GM18867 (cell line): ENCODE data around the gene CDH4.

Experiments used
- ATAC-seq: cut with Tn5 transposase; IDR thresholded peaks from one replicate; pipeline ENCODE4 v1.9.1; 2021; ENCODE audit warnings: mild to moderate bottlenecking, moderate library complexity; ENCODE audit not compliant: unreplicated experiment

The CDH4 gene

GRCh38 chr20:61878478-61879302, 626.6 kb downstream of the CDH4 start:
- ATAC-seq, result no peak

GRCh38 chr20:61879303-61879620, 627.2 kb downstream of the CDH4 start:
- no peak for ATAC-seq

GRCh38 chr20:61879694-61880093, 627.6 kb downstream of the CDH4 start:
- ATAC-seq, result no peak

GRCh38 chr20:61880706-61881105, 628.6 kb downstream of the CDH4 start:
- ATAC-seq, result no peak

GRCh38 chr20:61881416-61881815, 629.4 kb downstream of the CDH4 start:
- no peak for ATAC-seq

GRCh38 chr20:61881861-61882260, 629.8 kb downstream of the CDH4 start:
- ATAC-seq, result no peak

GRCh38 chr20:61882716-61883615, 630.9 kb downstream of the CDH4 start:
- no peak for ATAC-seq

GRCh38 chr20:61883857-61884393, 631.9 kb downstream of the CDH4 start:
- ATAC-seq, result no peak

GRCh38 chr20:61884571-61885389, 632.7 kb downstream of the CDH4 start:
- ATAC-seq, result no peak

- ATAC-seq, result no peak
Observed at GRCh38 chr20:61885759-61886715, 634.0 kb downstream of the CDH4 start.

- no peak for ATAC-seq
Observed at GRCh38 chr20:61886721-61887595, 634.9 kb downstream of the CDH4 start.

GRCh38 chr20:61887596-61888093, 635.6 kb downstream of the CDH4 start:
- ATAC-seq, result no peak

- no peak for ATAC-seq
Observed at GRCh38 chr20:61888101-61888865, 636.2 kb downstream of the CDH4 start.

GRCh38 chr20:61889659-61890058, 637.6 kb downstream of the CDH4 start:
- ATAC-seq, result no peak

- no peak for ATAC-seq
Observed at GRCh38 chr20:61890210-61890609, 638.1 kb downstream of the CDH4 start.

- no peak for ATAC-seq
Observed at GRCh38 chr20:61891476-61891875, 639.4 kb downstream of the CDH4 start.

GRCh38 chr20:61891916-61892649, 640.0 kb downstream of the CDH4 start:
- no peak for ATAC-seq
